NT2/D1 (cell line): ENCODE results near the gene CCS.

Source experiments
- SUZ12 ChIP-seq: IDR thresholded peaks from 2 replicates; pipeline ENCODE4 v1.6.1; 2011; ENCODE audit not compliant: insufficient read length, insufficient read depth; ENCODE audit errors: extremely low read depth
- YY1 ChIP-seq: IDR thresholded peaks from 2 replicates; pipeline ENCODE4 v1.6.1; 2011; ENCODE audit not compliant: insufficient read length, insufficient read depth

GRCh38 chr11:66568124-66568916 lies 24.7 kb upstream of the CCS start, which contains the start of gene CTSF:
- TF ChIP-seq YY1 (no peak), SUZ12 (no peak)
